MCF 10A (cell line): ENCODE measurements around the gene TMEM151A. TPM values are rescaled to one million over a fixed set of nuclear protein-coding genes. Genes with fewer than 3 reads are reported as not detected.

Source experiments
- Bru-seq: library from RNA; stranded (reverse); fragments of 400-500 nt; gene quantifications from one replicate; lab custom pipeline; 2021; lab: Mats Ljungman, UMichigan
- BruChase-seq, 2 experiments: library from RNA; stranded (reverse); fragments of 400-500 nt; gene quantifications; one replicate each; lab custom pipeline; 2021; lab: Mats Ljungman, UMichigan
- BruUV-seq: library from RNA; stranded (reverse); fragments of 400-500 nt; replicated peaks from 2 replicates; lab custom pipeline; 2021; lab: Mats Ljungman, UMichigan
- CTCF ChIA-PET: fragments of 300-600 bp; sonication (Branson Sonifier 250); formaldehyde crosslinking; extraction: SDS; loops from one replicate; lab custom pipeline; 2021; ENCODE audit warnings: antibody characterized with exemption, inconsistent platforms; lab: Yijun Ruan, JAX
- POLR2A ChIA-PET: fragments of 300-600, 350-650 bp; sonication (Branson Sonifier 250); formaldehyde crosslinking; extraction: SDS; loops from one replicate; lab custom pipeline; 2020; ENCODE audit warnings: antibody characterized with exemption, inconsistent platforms; lab: Yijun Ruan, JAX
- DNase-seq: peaks from one replicate; pipeline ENCODE4 v3.0.0-alpha.2; 2018; ENCODE audit not compliant: unreplicated experiment
- H3K27ac Mint-ChIP-seq: one replicate; pipeline ENCODE4 v1.8.0; 2022; ENCODE audit warnings: mild to moderate bottlenecking, low read depth, mixed read lengths; ENCODE audit not compliant: unreplicated experiment
- H3K27me3 Mint-ChIP-seq: one replicate; pipeline ENCODE4 v1.8.0; 2022; ENCODE audit warnings: mixed read lengths; ENCODE audit not compliant: insufficient read depth, unreplicated experiment
- H3K36me3 Mint-ChIP-seq: one replicate; pipeline ENCODE4 v1.8.0; 2022; ENCODE audit warnings: mild to moderate bottlenecking, moderate library complexity, mixed read lengths; ENCODE audit not compliant: insufficient read depth, unreplicated experiment
- H3K4me1 Mint-ChIP-seq: one replicate; pipeline ENCODE4 v1.8.0; 2022; ENCODE audit warnings: mixed read lengths; ENCODE audit not compliant: insufficient read depth, unreplicated experiment
- H3K4me3 Mint-ChIP-seq: one replicate; pipeline ENCODE4 v1.8.0; 2022; ENCODE audit warnings: mild to moderate bottlenecking, moderate library complexity, mixed read lengths; ENCODE audit not compliant: unreplicated experiment
- H3K9me3 Mint-ChIP-seq: one replicate; pipeline ENCODE4 v1.8.0; 2022; ENCODE audit warnings: mixed read lengths; ENCODE audit not compliant: unreplicated experiment
- CTCF ChIP-seq: fragments of 200-600 bp; IDR thresholded peaks from one replicate; pipeline ENCODE4 v1.8.0; 2022; ENCODE audit warnings: antibody characterized with exemption, mild to moderate bottlenecking; ENCODE audit not compliant: unreplicated experiment
- intact Hi-C: fragments of 100-400 bp; cut with micrococcal nuclease; formaldehyde crosslinking; loops from 2 replicates; pipeline ENCODE4 v1.14.1; 2022
- long read RNA-seq: library from polyadenylated mRNA; stranded (forward); transcript quantifications from one replicate; pipeline ENCODE4 v2.0.0, GENCODE V29; 2022
- total RNA-seq: library from RNA; stranded (reverse); gene quantifications from 2 replicates; pipeline ENCODE4 v1.2.3, GENCODE V29; 2022

TMEM151A gene
- total RNA-seq (0.12 TPM in 1 of 2 replicates, not detected in the other), Bru-seq, nascent RNA (percentile 17 among the genes with signal in this experiment), BruChase-seq, experiment 1, labeled RNA remaining after a 6-hour chase (percentile 25 among the genes with signal in this experiment), BruChase-seq, experiment 2, labeled RNA remaining after a 2-hour chase (percentile 19 among the genes with signal in this experiment)
- long read RNA-seq = 0 reads

GRCh38 chr11:66291706-66292542 is at the start of gene TMEM151A:
Gene TMEM151A, plus strand, starts transcription at chr11:66291894. Its CDS starts 120 bp downstream, at chr11:66292014.
- Mint-ChIP-seq H3K9me3 (no peaks in the 10 kb centered on the region), H3K36me3 (peaks cover 7% of the 10 kb centered on the region), H3K27ac (no peak within 1 kb of the TSS), H3K4me1 (peaks cover 12% of the 10 kb centered on the region), H3K4me3 (peak within 1 kb of the TSS; percentile 90), H3K27me3 (peaks cover 13% of the 10 kb centered on the region)
- no peak for DNase-seq
- TF ChIP-seq CTCF = no peak
- BruUV-seq = no TSS peak
- ChIA-PET CTCF (interaction anchor here (1.1 to 1.7 kb wide), 2 partner anchors 8 to 95 kb away, joined by 3 read pairs; no protein-coding TSS in a partner anchor), POLR2A (interaction anchor here (1.2 kb wide), 1 partner anchor 10 kb away, joined by 3 read pairs; no protein-coding TSS in a partner anchor)
- intact Hi-C loops = no loop called here

- Mint-ChIP-seq H3K4me1 (no peaks in the 10 kb centered on the region), H3K36me3 (peaks cover 50% of the 10 kb centered on the region), H3K27me3 (no peaks in the 10 kb centered on the region), H3K4me3 (no peak overlapping the region), H3K27ac (no peak overlapping the region), H3K9me3 (no peaks in the 10 kb centered on the region)
- no TSS peak for BruUV-seq
- no peak for TF ChIP-seq CTCF
- DNase-seq = no peak
- CTCF ChIA-PET = interaction anchor here (0.8 to 2.2 kb wide), 3 partner anchors 18 to 37 kb away, joined by 3 to 9 read pairs (median 3); no protein-coding TSS in a partner anchor
- intact Hi-C loops = no loop called here
- POLR2A ChIA-PET = no interaction called here
Measured at GRCh38 chr11:66242095-66242765, 49.5 kb upstream of the TMEM151A start.

GRCh38 chr11:66243782-66244535 is 47.7 kb upstream of the TMEM151A start:
- CTCF ChIA-PET = no interaction called here
- TF ChIP-seq CTCF = no peak
- Mint-ChIP-seq H3K27me3 (no peaks in the 10 kb centered on the region), H3K4me1 (no peaks in the 10 kb centered on the region), H3K4me3 (no peak overlapping the region), H3K36me3 (peaks cover 38% of the 10 kb centered on the region), H3K27ac (no peak overlapping the region), H3K9me3 (no peaks in the 10 kb centered on the region)
- intact Hi-C loops = no loop called here
- TSS peak; percentile 55 for BruUV-seq
- POLR2A ChIA-PET = no interaction called here
- no peak for DNase-seq
